ENCODE measurements around the gene ZNF326. TPM values are rescaled to one million over a fixed set of nuclear protein-coding genes. Genes with fewer than 3 reads are reported as not detected.
A peak's percentile ranks its signal among the peaks of the same experiment; 100 is the strongest.

Gene ZNF326
- total and polyA plus RNA-seq, 10 of the 15 experiments (the other 5 are each of a cell fraction or from before 2014, with no cell fraction given): 7.1 to 29.4 (median 21.9) TPM

GRCh38 chr1:90068611-90069280, 73.8 kb downstream of the ZNF326 start (continued):
- TF ChIP-seq USF1 (IDR thresholded peaks at IDR 0.05; ENCODE audit: borderline replicate concordance, extremely low read length, insufficient read depth, low read depth, low read length): no peak

- ChIA-PET CTCF (interaction anchor here (1.7 kb wide), 1 partner anchor 28 kb away, joined by 5 read pairs; no protein-coding TSS in a partner anchor), RAD21 (ENCODE audit: unreplicated experiment) (no interaction called here), POLR2A (no interaction called here), SMC1A (ENCODE audit: uncharacterized antibody, unreplicated experiment) (interaction anchor here (0.8 to 1.0 kb wide), 2 partner anchors 13 to 40 kb away, joined by 3 read pairs; no protein-coding TSS in a partner anchor)
- Histone ChIP-seq H3K4me1 (ENCODE audit: control insufficient read depth, insufficient read depth, low read length) (no peaks in the 10 kb centered on the region), H3K4me3 (no peak overlapping the region), H3K79me2 (ENCODE audit: control insufficient read depth, insufficient read depth, low read length) (no peaks in the 10 kb centered on the region), H4K20me1 (ENCODE audit: control insufficient read depth, insufficient read depth) (no peaks in the 10 kb centered on the region), H3K9me3 (replicated peaks; ENCODE audit: control insufficient read depth, insufficient read depth, low read length) (no peaks in the 10 kb centered on the region), H3K4me2 (ENCODE audit: control insufficient read depth, insufficient read depth) (no peak overlapping the region), H3K27me3 (replicated peaks in 1 of 2; ENCODE audit: control insufficient read depth in 2 of 2, insufficient read depth in 2 of 2, low read length in 1 of 2) (no peaks in the 10 kb centered on the region), H3K9ac (ENCODE audit: control insufficient read depth, insufficient read depth, low read length) (no peak overlapping the region), H2AFZ (ENCODE audit: control insufficient read depth, low read depth, low read length) (peak overlapping the region; percentile 42; the same call in 1 of the 2 replicates), H3K36me3 (ENCODE audit: control insufficient read depth in 2 of 2, insufficient read depth in 2 of 2, low read length in 1 of 2) (no peaks in the 10 kb centered on the region), H3K27ac (ENCODE audit: control insufficient read depth, insufficient read depth) (no peak overlapping the region)
- WGBS (ENCODE audit: insufficient coverage, insufficient replicate concordance, low lambda C conversion rate, missing lambda C conversion rate): 3% methylated on average over 5 of the region's 5 CpGs
- intact Hi-C loops (cut with micrococcal nuclease; ENCODE audit: unreplicated experiment) (no loop called here), in situ Hi-C loops (cut with MboI) (no loop called here)
- FAIRE-seq (no peak), DNase-seq (ENCODE audit: low read depth, low spot score) (no peak), ATAC-seq (peak; percentile 42)
- no TSS peak for BruUV-seq (replicated peaks)
- TF ChIP-seq POU2F2 (IDR thresholded peaks at IDR 0.05; ENCODE audit: borderline replicate concordance, low read depth, low read length): no peak
- TF ChIP-seq IKZF2 (IDR thresholded peaks at IDR 0.05): no peak
- no peak for TF ChIP-seq ZBTB4 (CRISPR knock-in tag; IDR thresholded peaks at IDR 0.05)
- no peak for TF ChIP-seq GATAD2B (conservative IDR thresholded peaks at IDR 0.05; ENCODE audit: low read depth)
- no peak for TF ChIP-seq ZNF274 (IDR thresholded peaks at IDR 0.05; ENCODE audit: insufficient read depth, insufficient read length)
- TF ChIP-seq CBFB (IDR thresholded peaks at IDR 0.05; ENCODE audit: low read depth): no peak
- no peak for TF ChIP-seq TAF1 (IDR thresholded peaks at IDR 0.05; ENCODE audit: borderline replicate concordance, low read depth, low read length)
- no peak for TF ChIP-seq BCL11A (IDR thresholded peaks at IDR 0.05; ENCODE audit: low read depth, low read length)
- TF ChIP-seq MYC (IDR thresholded peaks at IDR 0.05; ENCODE audit: insufficient read depth, insufficient read length, insufficient replicate concordance, low read length, severe bottlenecking): no peak
- no peak for TF ChIP-seq CEBPZ (IDR thresholded peaks at IDR 0.05; ENCODE audit: low read depth, low read length)
- no peak for TF ChIP-seq FOXM1 (IDR thresholded peaks at IDR 0.05; ENCODE audit: low read depth, low read length)
- no peak for TF ChIP-seq HDAC2 (IDR thresholded peaks at IDR 0.05)
These were observed 79.2 kb downstream of the ZNF326 start for GRCh38 chr1:90074137-90074536.
